Stimulated activated naive CD8-positive, alpha-beta T cell treated with anti-CD3 and anti-CD28 coated beads, Interleukin-15, Interleukin-2, amounts not matched to agents 100 U/mL and 50 U/mL, for 24 hours (primary cell): Measurements from ENCODE around the gene FRMPD2.
A peak's percentile ranks its signal among the peaks of the same experiment; 100 is the strongest.
"Not testable (repeated sequence)": the region's sequence is repeated elsewhere in the genome, so short reads cannot be mapped to it uniquely, and the experiment has no call there.

ENCODE experiments used
- ATAC-seq: fragments of 150-1000 bp; cut with Tn5 transposase; one replicate; pipeline ENCODE4 v1.10.0; 2021
- DNase-seq: peaks from one replicate; pipeline ENCODE4 v3.0.0; 2021

FRMPD2 gene

DNA sequence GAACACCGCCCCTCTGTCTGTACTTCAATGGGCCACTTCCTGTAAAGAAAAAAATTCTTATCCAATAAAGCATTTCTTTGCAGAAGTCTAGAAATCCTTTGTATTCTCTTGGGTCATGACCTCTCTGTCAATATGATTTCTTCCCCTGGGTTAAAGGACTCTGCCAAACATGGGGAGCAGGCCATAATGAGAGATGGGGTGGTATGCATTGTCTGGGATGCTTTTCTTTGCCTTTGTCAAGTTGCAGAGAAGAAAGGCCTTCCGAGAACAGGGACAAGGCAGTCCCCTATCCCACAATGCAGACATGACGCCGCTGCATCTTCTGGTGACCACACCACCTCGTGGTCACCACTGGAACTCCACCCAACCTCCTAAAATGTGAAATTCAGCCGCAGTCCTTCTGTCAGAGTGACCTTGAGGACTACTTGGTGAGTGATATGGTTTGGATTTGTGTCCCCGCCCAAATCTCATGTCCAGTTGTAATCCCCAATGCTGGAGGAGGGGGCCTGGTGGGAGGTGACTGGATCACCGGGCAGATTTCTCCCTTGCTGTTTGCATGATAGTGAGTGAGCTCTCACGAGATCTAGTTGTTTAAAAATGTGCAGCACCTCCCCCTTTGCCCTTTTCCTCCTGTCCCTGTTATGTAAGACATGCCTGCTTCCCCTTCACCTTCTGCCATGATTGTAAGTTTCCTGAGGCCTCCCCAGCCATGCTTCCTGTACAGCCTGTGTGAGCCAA lies 15.2 kb upstream of the FRMPD2 start:
- DNase-seq, result peak; percentile 52
- peak; percentile 52 for ATAC-seq

DNA sequence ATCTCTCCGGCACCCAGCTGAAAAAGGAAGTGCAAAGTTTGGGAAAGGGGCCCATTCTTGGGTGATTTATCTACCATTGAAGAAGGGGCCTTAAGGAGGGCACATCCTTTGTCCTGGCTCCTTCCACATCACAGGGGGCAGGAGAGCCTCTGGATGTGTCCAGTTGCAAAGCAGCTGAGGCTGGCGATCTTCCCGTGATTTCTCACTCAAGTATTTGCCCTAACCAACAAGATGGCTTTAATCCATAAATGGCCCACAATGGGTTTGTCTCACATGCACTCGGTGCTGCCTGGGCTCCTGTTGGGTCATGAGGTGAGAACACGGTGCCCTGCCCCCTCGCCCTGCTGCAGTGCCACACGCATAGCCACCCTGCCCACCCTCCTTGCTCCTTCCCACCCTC lies 14.2 kb upstream of the FRMPD2 start:
- no peak for DNase-seq
- no peak for ATAC-seq

DNA sequence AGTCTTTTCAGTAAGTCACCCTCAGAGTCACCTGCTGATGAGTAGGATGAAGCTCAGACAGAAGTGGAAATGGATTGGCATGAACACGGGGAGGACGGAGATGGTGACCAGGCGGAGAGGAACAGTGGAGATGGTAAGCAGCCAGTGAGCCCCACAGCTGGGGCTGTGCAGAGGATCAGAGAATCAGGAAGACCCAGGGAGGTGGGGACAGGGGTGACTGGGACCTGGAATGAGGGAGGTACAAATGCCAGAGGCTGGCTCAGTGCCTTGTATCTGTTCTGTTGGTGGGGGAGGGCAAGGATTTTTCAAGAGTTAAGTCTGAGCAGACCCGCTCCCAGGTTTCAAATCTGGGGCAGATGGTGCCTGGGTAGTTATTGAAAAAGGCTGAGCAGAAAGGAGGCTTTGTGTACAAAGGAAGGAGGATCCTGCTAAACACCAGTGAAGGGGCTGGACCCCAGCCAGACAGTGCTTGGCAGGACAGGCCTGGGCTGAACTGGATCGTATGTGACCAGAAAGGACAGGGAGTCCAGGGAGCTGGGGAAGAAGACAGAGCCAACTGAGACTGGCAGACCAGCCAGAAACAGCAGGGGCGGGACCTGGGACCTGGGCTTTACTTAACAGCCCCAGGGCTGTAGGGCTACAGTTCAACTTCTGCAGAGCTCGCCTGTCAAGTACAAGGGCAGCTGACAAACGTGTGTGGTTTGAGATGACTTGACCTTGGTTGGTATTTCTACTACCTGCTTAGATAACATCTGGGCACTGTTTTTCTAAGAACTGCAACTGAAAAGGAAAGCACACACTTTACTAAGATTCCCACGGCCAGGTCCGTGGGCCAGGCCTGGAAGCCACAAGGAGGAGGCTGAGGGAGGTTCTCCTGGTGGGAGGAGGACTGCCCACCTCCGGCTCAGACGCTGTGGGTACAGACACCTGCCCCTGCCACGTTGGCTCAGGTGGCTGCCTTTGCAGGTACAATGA lies 13.2 kb upstream of the FRMPD2 start:
- ATAC-seq (no peak), DNase-seq (no peak)

DNA sequence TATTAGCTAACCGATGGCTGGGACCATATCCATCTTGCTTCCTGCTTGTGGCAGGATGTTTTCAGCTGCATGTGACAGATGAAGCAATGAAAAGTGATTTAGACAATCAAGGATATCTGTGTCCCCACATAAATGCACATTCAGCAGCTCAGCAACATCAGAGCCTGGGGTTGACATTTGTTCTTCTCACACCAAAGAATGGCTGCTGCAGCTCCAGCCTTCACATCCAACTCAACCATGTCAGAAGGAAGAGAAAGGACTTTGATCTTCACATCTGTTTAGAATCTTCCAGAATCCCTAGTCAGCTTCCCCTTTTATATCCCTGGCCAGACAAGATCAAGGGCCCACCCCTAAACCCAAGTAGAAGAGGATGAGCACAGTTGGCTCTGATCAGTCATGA lies 11.9 kb upstream of the FRMPD2 start:
- ATAC-seq (no peak), DNase-seq (no peak)

DNA sequence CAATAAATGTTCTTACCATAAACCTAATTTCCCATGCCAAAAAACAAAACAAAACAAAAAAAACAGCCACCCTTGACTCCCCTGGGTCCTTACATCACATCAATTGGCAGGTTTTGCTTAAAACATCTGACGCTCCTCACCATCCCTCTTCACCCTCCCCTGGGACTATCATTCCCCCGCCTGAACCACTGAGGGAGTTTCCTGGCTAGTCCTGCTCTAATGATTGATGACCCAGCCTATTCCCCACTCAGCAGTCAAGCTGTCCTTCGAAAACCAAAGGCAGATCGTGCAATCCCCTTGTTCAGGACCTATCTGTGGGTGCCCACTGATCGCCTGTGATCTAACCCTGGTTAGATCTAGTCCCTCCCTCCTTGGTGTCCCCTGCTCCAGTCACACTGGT lies 11.2 kb upstream of the FRMPD2 start:
- DNase-seq, result no peak
- ATAC-seq, result no peak

DNA sequence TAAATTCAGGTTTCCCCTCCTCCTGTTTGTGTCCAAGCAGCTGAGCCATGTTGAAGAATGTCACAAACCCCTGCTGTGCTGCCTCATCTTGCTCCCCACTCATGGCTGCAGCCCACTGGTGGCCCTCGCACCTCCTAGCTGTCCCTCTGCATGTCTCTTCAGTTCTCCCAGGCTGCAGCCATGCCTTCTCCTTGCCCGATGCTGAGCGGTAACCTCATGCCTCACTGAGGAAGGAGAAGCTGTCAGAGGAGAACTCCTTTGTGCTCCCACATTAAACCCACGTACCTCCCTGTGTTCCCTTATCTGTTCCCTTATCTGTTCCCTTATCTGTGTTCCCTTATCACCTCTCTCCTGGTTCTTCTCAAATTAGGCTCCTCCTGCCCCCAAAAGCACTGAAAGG lies 10.3 kb upstream of the FRMPD2 start:
- ATAC-seq, result no peak
- DNase-seq, result no peak

DNA sequence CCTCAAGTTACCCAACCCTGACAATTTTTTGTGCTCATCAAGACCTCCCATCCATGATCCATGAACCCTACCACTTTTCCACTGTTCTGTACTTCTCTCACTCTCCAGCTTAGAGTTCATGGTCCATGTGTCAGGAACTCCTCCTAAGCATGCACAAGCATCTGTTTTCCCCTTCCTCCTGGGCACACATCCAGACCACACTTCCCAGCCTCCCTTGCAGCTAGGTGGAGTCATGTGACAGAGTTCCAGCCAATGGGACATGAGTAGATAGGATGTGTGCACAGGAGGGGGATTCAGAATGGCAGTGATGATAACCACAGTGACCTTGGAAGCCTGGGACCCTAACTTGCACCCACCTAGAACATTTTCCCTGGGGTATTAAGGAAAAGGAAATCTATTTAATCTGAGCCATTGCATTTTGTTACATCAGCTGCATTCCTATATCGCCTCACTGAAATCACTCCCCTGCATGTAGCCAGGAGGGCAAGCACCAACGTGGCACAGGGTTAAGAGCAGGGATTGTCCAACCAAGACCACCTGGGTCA lies 9.6 kb upstream of the FRMPD2 start:
- ATAC-seq, result no peak
- no peak for DNase-seq

DNA sequence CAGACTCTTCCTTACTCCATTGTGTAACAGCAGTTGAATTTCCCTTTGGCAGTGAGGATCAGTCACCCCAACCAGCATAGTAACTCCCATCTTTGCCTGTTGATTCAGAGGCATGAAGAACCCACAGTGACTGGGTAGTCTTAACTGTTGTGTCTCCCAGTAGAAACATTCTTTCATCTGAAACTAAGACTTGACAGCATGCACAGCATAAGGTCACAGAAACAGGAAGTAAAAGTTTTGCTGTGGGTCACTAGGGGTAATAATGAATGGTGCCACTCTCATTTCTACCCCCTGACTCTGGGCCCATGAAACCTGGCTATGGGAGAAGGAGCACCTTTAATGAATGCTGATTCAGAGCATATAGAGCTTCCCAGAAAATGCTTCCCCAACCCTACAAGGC lies 8.3 kb upstream of the FRMPD2 start:
- no peak for ATAC-seq
- no peak for DNase-seq

DNA sequence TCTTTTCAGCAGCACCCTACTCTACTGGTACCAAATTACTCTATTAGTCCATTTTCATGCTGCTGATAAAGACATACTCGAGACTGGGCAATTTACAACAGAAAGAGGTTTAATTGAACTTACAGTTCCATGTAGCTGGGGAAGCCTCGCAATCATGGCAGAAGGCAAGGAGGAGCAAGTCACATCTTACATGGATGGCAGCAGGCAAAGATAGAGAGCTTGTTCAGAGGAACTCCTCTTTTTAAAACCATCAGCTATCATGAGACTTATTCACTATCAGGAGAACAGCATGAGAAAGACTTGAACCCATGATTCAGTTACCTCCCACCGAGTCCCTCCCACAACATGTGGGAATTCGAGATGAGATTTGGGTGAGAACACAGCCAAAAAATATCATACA lies 7.2 kb upstream of the FRMPD2 start:
- not testable (repeated sequence) for ATAC-seq, DNase-seq

DNA sequence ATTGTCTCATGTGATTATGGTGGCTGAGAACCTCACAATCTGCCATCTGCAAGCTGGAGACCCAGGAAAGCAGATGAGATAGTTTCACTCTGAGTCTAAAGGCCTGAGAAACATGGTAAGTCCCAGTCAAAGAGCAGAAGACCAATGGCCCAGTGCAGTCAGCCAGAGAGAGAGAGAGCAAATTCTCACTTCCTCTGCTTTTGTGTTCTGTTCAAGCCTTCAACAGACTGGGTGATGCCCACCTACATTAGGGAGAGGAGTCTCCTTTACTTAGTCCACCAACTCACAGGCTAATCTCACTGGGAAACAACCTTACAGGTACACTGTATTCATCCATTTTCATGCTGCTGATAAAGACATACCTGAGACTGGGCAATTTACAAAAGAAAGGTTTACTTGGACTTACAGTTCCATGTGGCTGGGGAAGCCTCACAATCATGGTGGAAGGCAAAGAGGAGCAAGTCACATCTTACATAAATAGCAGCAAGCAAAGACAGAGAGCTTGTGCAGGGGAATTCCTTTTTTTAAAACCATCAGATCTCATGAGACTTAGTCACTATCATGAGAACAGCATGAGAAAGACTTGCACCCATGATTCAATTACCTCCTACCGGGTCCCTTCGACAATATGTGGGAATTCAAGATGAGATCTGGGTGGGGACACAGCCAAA lies 4.7 kb upstream of the FRMPD2 start:
- DNase-seq (no peak), ATAC-seq (no peak)

DNA sequence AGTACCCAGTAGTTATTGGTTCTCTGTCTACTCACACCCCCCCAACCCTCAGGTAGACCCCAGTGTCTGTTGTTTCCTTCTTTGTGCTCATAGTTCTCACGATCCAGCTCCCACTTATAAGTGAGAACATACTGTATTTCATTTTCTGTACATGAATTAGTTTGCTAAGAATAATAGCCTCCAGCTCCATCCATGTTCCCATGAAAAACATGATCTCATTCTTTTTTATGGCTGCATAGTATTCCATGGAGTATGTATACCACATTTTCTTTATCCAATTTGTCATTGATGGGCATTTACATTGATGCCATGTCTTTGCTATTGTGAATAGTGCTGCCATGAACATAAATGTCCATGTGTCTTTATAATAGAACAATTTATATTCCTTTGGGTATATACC lies 2.6 kb upstream of the FRMPD2 start:
- ATAC-seq (no peak), DNase-seq (no peak)

DNA sequence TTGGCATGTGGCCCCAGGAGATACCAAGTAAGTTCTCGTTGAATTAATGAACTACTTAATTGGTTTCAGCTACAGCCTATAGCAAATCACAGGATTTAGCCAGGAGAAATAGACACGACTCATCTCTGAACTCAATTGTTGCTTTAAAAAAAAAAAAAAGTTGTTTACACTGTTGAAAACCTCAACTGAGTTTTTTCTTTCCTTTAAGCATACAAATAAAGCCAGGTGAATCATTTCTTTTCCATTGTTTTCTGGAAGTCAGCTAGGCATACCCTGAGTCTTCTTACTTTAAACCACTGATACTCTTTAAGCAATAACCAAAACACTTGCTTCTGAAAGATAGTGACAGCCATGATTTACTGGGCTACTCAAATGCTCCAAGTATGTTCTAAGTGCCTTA lies 755 bp downstream of the FRMPD2 start:
- ATAC-seq (no peak), DNase-seq (no peak)

DNA sequence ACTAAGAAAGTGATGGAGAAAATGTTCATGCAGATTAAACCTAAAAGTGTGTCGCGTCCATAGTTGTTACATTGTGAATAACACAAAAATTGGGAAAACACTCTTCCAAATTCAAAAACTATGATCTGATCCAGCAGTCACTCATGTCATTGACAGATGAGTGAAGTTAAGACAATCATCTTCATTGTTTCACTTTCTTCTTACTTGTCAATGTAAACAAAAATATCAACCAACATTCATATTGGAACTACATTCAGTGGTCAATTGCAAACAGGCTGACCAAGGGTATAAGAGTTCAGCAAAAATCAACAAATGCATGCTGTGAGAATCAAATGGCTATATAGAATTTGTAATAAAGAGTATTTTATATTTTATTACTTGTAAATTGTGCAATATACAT lies 1.8 kb downstream of the FRMPD2 start:
- no peak for ATAC-seq
- no peak for DNase-seq

DNA sequence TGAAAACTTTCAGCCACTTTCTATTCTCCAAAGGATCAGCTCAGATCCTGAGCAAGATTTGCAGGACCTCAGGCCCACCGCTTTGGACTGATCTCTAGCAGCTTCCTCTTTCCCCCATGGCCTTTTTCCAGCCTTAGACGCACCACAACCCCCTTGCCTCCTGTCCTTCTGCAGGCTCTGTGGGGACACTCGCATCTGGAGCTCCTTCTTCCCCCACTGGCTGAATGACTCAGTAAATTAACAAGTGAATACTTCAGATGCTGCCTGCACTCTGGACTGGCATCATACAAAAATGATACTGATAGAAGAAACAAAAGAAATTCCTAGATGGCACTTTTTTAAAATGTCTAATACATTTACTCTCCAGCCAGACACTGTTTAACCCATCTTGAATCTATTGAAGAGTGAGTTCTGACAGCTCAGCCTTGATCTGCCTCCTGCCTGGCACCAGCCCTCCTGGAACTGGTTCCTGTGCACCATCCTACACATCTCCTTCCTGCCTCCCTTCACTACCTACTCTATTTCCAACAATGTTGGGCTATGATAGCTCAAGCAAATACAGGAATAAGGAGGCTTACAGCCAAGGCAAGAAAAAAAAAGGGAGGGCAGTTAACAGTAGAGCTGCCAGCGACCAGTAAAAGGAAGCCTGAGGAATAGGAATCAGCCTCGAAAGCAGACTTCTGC lies 3.3 kb downstream of the FRMPD2 start:
- ATAC-seq (no peak), DNase-seq (no peak)

DNA sequence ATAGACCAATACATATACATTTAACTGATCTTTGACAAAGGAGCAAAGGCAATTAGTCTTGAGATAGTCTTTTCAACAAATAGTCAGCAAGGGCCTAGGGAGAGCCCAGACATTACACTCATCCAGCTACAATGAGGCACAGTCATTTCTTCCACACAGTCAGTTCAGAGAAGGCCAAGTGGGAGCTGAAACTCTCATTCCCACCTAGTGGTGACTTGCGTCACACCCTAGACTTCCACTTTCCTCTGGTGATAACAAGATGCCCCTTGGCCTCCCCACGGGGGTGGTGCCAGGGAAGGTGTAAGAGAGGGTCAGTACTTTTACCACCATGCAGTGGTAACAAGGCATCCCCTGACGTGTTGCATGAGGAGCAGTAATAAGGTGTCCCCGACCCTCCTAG lies 8.0 kb downstream of the FRMPD2 start:
- DNase-seq (no peak), ATAC-seq (peak; percentile 91)

DNA sequence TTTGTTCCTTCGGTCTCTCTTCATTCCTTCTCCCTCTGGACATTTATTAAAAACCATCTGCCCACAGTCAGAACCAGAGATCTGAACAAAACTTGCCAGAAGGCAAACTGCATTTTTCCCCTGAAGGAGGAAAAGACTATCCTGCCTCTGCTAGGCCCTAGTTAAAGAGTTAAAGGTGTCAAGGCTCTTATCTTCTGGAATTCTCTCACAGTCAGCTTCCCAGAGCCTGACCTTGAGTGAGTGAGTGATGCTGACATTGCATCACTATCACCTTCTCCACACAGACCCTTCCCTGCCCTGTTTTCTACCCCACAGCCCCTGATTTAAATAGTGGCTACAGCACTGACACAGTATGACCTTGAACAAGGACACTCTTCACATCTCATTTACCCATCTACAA lies 16.4 kb downstream of the FRMPD2 start:
- ATAC-seq, result no peak
- DNase-seq, result no peak

DNA sequence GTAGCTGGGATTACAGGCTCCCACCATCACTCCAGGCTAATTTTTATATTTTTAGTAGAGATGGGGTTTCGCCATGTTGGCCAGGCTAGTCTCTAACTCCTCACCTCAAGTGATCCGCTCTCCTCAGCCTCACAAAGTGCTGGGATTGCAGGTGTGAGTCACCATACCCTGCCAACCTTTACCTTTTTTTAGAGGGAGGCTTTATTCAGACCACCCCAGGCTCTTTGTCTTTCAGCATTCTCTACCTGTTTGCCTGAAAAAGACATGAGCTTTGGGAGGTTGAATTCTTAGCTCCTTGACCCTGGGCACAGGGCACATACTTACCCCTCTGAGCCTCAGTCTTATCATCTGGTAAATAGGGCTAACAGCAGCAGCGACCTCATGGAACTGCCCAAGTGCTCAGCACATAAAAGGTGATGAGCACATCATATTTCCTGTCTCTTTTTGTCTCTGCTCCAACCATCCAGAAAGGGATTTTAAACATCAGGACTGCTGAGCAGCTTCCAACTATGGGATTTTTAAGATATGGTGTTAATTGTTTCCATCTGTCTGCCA lies 17.0 kb downstream of the FRMPD2 start:
- ATAC-seq (no peak), DNase-seq (no peak)

DNA sequence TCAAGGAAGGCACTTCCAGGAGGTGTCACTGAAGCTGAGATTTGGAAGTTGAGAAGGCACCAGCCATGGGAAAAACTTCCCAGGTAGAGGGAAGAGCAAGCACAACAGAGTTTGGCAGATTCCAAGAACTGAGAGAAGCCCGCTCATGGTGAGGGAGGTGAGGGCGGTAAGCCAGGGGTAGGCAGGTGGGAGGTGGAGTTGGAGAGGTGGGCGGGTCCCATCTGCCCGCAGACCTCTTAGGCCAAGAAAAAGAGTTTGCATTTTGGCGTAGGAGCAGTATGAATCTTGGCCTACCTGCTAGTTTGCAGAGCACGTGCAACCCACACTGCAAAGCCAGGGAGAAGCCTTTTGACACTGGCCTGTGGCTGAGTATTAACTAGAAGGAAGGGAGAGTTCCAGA lies 18.8 kb downstream of the FRMPD2 start:
- no peak for ATAC-seq
- DNase-seq, result no peak

DNA sequence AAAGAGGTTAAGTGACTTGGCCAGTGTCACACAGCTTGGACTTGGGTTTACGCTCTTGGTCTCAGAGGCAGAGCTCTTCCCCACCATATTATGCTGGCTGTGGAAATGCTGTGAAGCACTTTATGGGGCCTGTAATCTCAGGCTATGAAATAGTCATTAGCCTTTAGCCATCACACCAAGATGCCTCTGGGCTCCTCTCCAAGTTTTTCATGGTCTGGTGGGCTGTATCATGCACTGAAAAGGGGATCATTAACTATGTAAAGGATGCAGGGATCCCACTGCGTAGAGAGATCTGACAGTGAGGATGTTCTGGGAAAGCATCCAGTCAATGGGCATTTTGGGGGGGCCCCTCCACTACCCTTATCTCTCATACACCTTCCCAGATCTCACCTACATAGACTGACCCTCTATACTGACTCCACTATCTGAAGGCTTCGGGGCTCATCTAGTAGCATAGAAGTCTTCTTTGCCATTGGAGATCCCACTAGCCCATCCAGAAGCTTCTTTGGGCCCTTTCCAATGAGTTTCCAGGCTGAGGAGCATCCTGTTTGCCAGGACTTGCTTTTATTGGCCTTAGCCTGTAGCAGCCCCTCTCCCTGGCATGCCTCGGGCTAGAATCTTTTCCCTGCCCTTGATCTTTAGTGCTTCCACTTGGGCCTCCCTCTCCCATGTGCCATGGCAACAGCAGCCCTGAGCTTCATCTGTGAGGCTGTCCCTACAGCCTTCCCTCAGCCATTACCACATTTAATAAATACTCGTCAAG lies 19.6 kb downstream of the FRMPD2 start:
- ATAC-seq (no peak), DNase-seq (no peak)

DNA sequence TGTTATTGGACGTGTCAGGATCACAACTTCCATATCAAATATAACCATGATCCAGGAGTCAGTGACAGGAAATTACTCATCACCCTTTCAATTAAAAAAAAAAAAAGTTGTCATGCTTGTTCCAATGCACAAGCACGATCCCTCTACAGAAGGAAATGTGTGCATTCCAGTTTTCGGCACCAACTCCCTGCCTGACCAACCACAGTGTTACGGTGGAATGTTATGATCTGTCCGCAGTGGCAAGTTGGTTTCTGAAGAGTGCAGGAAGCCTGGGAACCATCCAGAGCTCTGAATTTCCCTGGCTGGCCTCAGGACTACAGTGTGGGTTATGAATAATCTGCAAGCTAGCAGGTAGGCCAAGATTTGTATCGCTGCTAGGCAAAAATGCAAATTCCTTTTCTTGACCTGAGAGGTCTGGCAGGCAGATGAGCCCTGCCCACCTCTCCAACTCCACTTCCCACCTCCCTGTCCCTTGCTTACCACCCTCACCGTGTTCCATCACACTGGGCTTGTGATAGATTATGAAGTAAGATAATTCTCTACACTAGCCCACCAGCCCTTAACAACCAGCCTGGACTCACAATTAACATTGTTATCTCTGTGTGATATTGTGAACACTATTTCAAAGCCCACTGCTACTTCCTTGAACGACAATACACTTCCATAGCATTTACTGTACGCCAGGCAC lies 20.4 kb downstream of the FRMPD2 start:
- no peak for DNase-seq
- no peak for ATAC-seq

DNA sequence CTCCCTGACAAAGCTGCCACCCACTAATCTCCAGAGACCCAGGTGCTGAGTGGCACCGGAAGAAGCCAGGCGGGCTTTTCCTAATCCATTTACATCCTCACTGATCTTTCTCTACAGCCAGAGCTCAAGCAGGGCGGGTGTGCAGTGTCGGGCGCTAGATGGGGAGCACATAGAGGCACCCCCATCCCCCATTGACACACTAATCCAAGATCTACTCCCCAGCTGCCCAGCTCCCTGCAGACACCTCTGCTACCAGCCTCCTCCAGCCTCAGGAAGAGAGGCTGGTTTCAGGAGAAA lies 22.2 kb downstream of the FRMPD2 start:
- no peak for ATAC-seq
- DNase-seq, result no peak
